ENCODE data around the gene PLXNA4.

The PLXNA4 gene

GRCh38 chr7:132451161-132451560 is 125.1 kb downstream of the PLXNA4 start:
- Histone ChIP-seq H3K4me3 (ENCODE audit: insufficient read depth, low read depth, low read length) (no peak overlapping the region), H3K27me3 (ENCODE audit: control insufficient read depth, insufficient read depth, low read length, poor library complexity, severe bottlenecking) (no peaks in the 10 kb centered on the region), H3K4me1 (ENCODE audit: control insufficient read depth, insufficient read depth, low read length) (no peaks in the 10 kb centered on the region), H3K27ac (ENCODE audit: insufficient read depth, low read depth, low read length, poor library complexity, severe bottlenecking) (no peak overlapping the region), H3K36me3 (ENCODE audit: control insufficient read depth, insufficient read depth, low read length) (no peaks in the 10 kb centered on the region), H3K9me3 (ENCODE audit: control insufficient read depth, low read length) (no peaks in the 10 kb centered on the region)
- 94 to 98% methylated on average over 6 of the region's 6 CpGs for WGBS, 2 experiments

GRCh38 chr7:132450696-132451095 is 125.6 kb downstream of the PLXNA4 start:
- 90 to 93% methylated on average over 1 of the region's 1 CpG for WGBS, 2 experiments
- Histone ChIP-seq H3K36me3 (ENCODE audit: control insufficient read depth, insufficient read depth, low read length) (no peaks in the 10 kb centered on the region), H3K4me3 (ENCODE audit: insufficient read depth, low read depth, low read length) (no peak overlapping the region)

GRCh38 chr7:132450188-132450587 is 126.1 kb downstream of the PLXNA4 start:
- Histone ChIP-seq H3K9me3 (ENCODE audit: control insufficient read depth, low read length) (no peaks in the 10 kb centered on the region), H3K36me3 (ENCODE audit: control insufficient read depth, insufficient read depth, low read length) (no peaks in the 10 kb centered on the region), H3K27ac (ENCODE audit: insufficient read depth, low read depth, low read length, poor library complexity, severe bottlenecking) (no peak overlapping the region), H3K4me3 (ENCODE audit: insufficient read depth, low read depth, low read length) (no peak overlapping the region), H3K27me3 (ENCODE audit: control insufficient read depth, insufficient read depth, low read length, poor library complexity, severe bottlenecking) (no peaks in the 10 kb centered on the region), H3K4me1 (ENCODE audit: control insufficient read depth, insufficient read depth, low read length) (no peaks in the 10 kb centered on the region)
- WGBS, 2 experiments: 96% methylated on average over 4 of the region's 4 CpGs

More at GRCh38 chr7:132450696-132451095, 125.6 kb downstream of the PLXNA4 start:
- no peaks in the 10 kb centered on the region for H3K27me3 ChIP-seq (ENCODE audit: control insufficient read depth, insufficient read depth, low read length, poor library complexity, severe bottlenecking)
- H3K4me1 ChIP-seq (ENCODE audit: control insufficient read depth, insufficient read depth, low read length): no peaks in the 10 kb centered on the region
- H3K27ac ChIP-seq (ENCODE audit: insufficient read depth, low read depth, low read length, poor library complexity, severe bottlenecking): no peak overlapping the region
- no peaks in the 10 kb centered on the region for H3K9me3 ChIP-seq (ENCODE audit: control insufficient read depth, low read length)

- H3K27me3 ChIP-seq (ENCODE audit: control insufficient read depth, insufficient read depth, low read length, poor library complexity, severe bottlenecking): no peaks in the 10 kb centered on the region
- peaks cover 2% of the 10 kb centered on the region for H3K4me1 ChIP-seq (ENCODE audit: control insufficient read depth, insufficient read depth, low read length)
- H3K36me3 ChIP-seq (ENCODE audit: control insufficient read depth, insufficient read depth, low read length): no peaks in the 10 kb centered on the region
- H3K4me3 ChIP-seq (ENCODE audit: insufficient read depth, low read depth, low read length): no peak overlapping the region
- WGBS, 2 experiments: 79 to 84% methylated on average over 7 to 8 of the region's 8 CpGs
- no peaks in the 10 kb centered on the region for H3K9me3 ChIP-seq (ENCODE audit: control insufficient read depth, low read length)
- H3K27ac ChIP-seq (ENCODE audit: insufficient read depth, low read depth, low read length, poor library complexity, severe bottlenecking): no peak overlapping the region
Measured at GRCh38 chr7:132446666-132447278, 129.5 kb downstream of the PLXNA4 start.

GRCh38 chr7:132446260-132446659 is 130.0 kb downstream of the PLXNA4 start:
- no peak overlapping the region for H3K4me3 ChIP-seq (ENCODE audit: insufficient read depth, low read depth, low read length)
- no peaks in the 10 kb centered on the region for H3K36me3 ChIP-seq (ENCODE audit: control insufficient read depth, insufficient read depth, low read length)
- H3K4me1 ChIP-seq (ENCODE audit: control insufficient read depth, insufficient read depth, low read length): peaks cover 2% of the 10 kb centered on the region
- H3K27ac ChIP-seq (ENCODE audit: insufficient read depth, low read depth, low read length, poor library complexity, severe bottlenecking): no peak overlapping the region
- H3K9me3 ChIP-seq (ENCODE audit: control insufficient read depth, low read length): no peaks in the 10 kb centered on the region
- no peaks in the 10 kb centered on the region for H3K27me3 ChIP-seq (ENCODE audit: control insufficient read depth, insufficient read depth, low read length, poor library complexity, severe bottlenecking)
- WGBS, 2 experiments: 57 to 59% methylated on average over 3 of the region's 3 CpGs

- Histone ChIP-seq H3K4me3 (ENCODE audit: insufficient read depth, low read depth, low read length) (no peak overlapping the region), H3K36me3 (ENCODE audit: control insufficient read depth, insufficient read depth, low read length) (no peaks in the 10 kb centered on the region), H3K4me1 (ENCODE audit: control insufficient read depth, insufficient read depth, low read length) (peaks cover 2% of the 10 kb centered on the region), H3K27ac (ENCODE audit: insufficient read depth, low read depth, low read length, poor library complexity, severe bottlenecking) (no peak overlapping the region), H3K27me3 (ENCODE audit: control insufficient read depth, insufficient read depth, low read length, poor library complexity, severe bottlenecking) (no peaks in the 10 kb centered on the region), H3K9me3 (ENCODE audit: control insufficient read depth, low read length) (no peaks in the 10 kb centered on the region)
- 87 to 90% methylated on average over 5 of the region's 5 CpGs for WGBS, 2 experiments
Measured at GRCh38 chr7:132443761-132444520, 132.3 kb downstream of the PLXNA4 start.

- H3K4me1 ChIP-seq (ENCODE audit: control insufficient read depth, insufficient read depth, low read length): peaks cover 2% of the 10 kb centered on the region
- WGBS, 2 experiments: 79 to 88% methylated on average over 4 of the region's 4 CpGs
- H3K36me3 ChIP-seq (ENCODE audit: control insufficient read depth, insufficient read depth, low read length): no peaks in the 10 kb centered on the region
- H3K27me3 ChIP-seq (ENCODE audit: control insufficient read depth, insufficient read depth, low read length, poor library complexity, severe bottlenecking): no peaks in the 10 kb centered on the region
- H3K4me3 ChIP-seq (ENCODE audit: insufficient read depth, low read depth, low read length): no peak overlapping the region
- H3K27ac ChIP-seq (ENCODE audit: insufficient read depth, low read depth, low read length, poor library complexity, severe bottlenecking): no peak overlapping the region
- no peaks in the 10 kb centered on the region for H3K9me3 ChIP-seq (ENCODE audit: control insufficient read depth, low read length)
Measured at GRCh38 chr7:132441935-132442334, 134.3 kb downstream of the PLXNA4 start.

GRCh38 chr7:132440151-132440550 is 136.1 kb downstream of the PLXNA4 start:
- no peaks in the 10 kb centered on the region for H3K27me3 ChIP-seq (ENCODE audit: control insufficient read depth, insufficient read depth, low read length, poor library complexity, severe bottlenecking)
- peaks cover 2% of the 10 kb centered on the region for H3K4me1 ChIP-seq (ENCODE audit: control insufficient read depth, insufficient read depth, low read length)
- no peaks in the 10 kb centered on the region for H3K9me3 ChIP-seq (ENCODE audit: control insufficient read depth, low read length)
- no peaks in the 10 kb centered on the region for H3K36me3 ChIP-seq (ENCODE audit: control insufficient read depth, insufficient read depth, low read length)
- no peak overlapping the region for H3K27ac ChIP-seq (ENCODE audit: insufficient read depth, low read depth, low read length, poor library complexity, severe bottlenecking)
- no peak overlapping the region for H3K4me3 ChIP-seq (ENCODE audit: insufficient read depth, low read depth, low read length)
- 91 to 100% methylated on average over 5 of the region's 5 CpGs for WGBS, 2 experiments

GRCh38 chr7:132438926-132439325 is 137.3 kb downstream of the PLXNA4 start:
- no peaks in the 10 kb centered on the region for H3K27me3 ChIP-seq (ENCODE audit: control insufficient read depth, insufficient read depth, low read length, poor library complexity, severe bottlenecking)
- H3K4me3 ChIP-seq (ENCODE audit: insufficient read depth, low read depth, low read length): no peak overlapping the region
- 92 to 94% methylated on average over 8 of the region's 8 CpGs for WGBS, 2 experiments
- no peaks in the 10 kb centered on the region for H3K36me3 ChIP-seq (ENCODE audit: control insufficient read depth, insufficient read depth, low read length)
- H3K9me3 ChIP-seq (ENCODE audit: control insufficient read depth, low read length): no peaks in the 10 kb centered on the region
- no peak overlapping the region for H3K27ac ChIP-seq (ENCODE audit: insufficient read depth, low read depth, low read length, poor library complexity, severe bottlenecking)
- peaks cover 2% of the 10 kb centered on the region for H3K4me1 ChIP-seq (ENCODE audit: control insufficient read depth, insufficient read depth, low read length)

- 93% methylated on average over 5 of the region's 5 CpGs for WGBS, 2 experiments
- Histone ChIP-seq H3K9me3 (ENCODE audit: control insufficient read depth, low read length) (no peaks in the 10 kb centered on the region), H3K27ac (ENCODE audit: insufficient read depth, low read depth, low read length, poor library complexity, severe bottlenecking) (no peak overlapping the region), H3K36me3 (ENCODE audit: control insufficient read depth, insufficient read depth, low read length) (no peaks in the 10 kb centered on the region), H3K4me1 (ENCODE audit: control insufficient read depth, insufficient read depth, low read length) (peaks cover 2% of the 10 kb centered on the region), H3K4me3 (ENCODE audit: insufficient read depth, low read depth, low read length) (no peak overlapping the region), H3K27me3 (ENCODE audit: control insufficient read depth, insufficient read depth, low read length, poor library complexity, severe bottlenecking) (no peaks in the 10 kb centered on the region)
Measured at GRCh38 chr7:132437730-132438129, 138.5 kb downstream of the PLXNA4 start.

Measured in ectodermal cell (in vitro differentiated cells).